CD4-positive, alpha-beta T cell (primary cell): ENCODE results near the gene PDZD8. TPM values are rescaled to one million over a fixed set of nuclear protein-coding genes. Genes with fewer than 3 reads are reported as not detected.
"Not testable (repeated sequence)": the region's sequence is repeated elsewhere in the genome, so short reads cannot be mapped to it uniquely, and the experiment has no call there.

Experiments used
- ATAC-seq: fragments of 200-7000 bp; cut with Tn5 transposase; one replicate; pipeline ENCODE4 v1.10.0; 2022; ENCODE audit warnings: mild to moderate bottlenecking; ENCODE audit not compliant: poor library complexity
- CTCF ChIA-PET: fragments of 350-600 bp; sonication (Branson Sonifier 250); formaldehyde crosslinking; loops from one replicate; lab custom pipeline; 2021; ENCODE audit warnings: antibody characterized with exemption, inconsistent platforms; lab: Charles Lee
- POLR2A ChIA-PET: fragments of 350-600 bp; sonication (Branson Sonifier 250); formaldehyde crosslinking; loops from one replicate; lab custom pipeline; 2021; ENCODE audit warnings: antibody characterized with exemption, inconsistent platforms; lab: Charles Lee
- DNase-seq, 14 experiments: peaks; one replicate each; pipeline ENCODE4 v3.0.0-alpha.2; 2013 to 2020; ENCODE audit warnings: mixed read lengths in 2 of 14
- H3K27ac ChIP-seq, 2 donors: one replicate each; pipeline versions ENCODE4 v1.5.1 to v1.7.0; 2013; ENCODE audit warnings: low read length in 2 of 2, low read depth in 1 of 2, mild to moderate bottlenecking in 1 of 2
- H3K27me3 ChIP-seq, 2 experiments: 1 replicate in 1 of 2; 2 replicates in 1 of 2; pipeline versions ENCODE4 v1.6.1 to v1.7.0; 2013; ENCODE audit warnings: low read length in 2 of 2, control low read depth in 1 of 2, mild to moderate bottlenecking in 1 of 2, moderate library complexity in 1 of 2; ENCODE audit not compliant: insufficient read depth in 2 of 2, control insufficient read depth in 1 of 2
- H3K36me3 ChIP-seq: one replicate; pipeline ENCODE4 v1.6.1; 2013; ENCODE audit warnings: low read length, control low read depth; ENCODE audit not compliant: insufficient read depth
- H3K4me1 ChIP-seq: one replicate; pipeline ENCODE4 v1.6.1; 2013; ENCODE audit warnings: low read length, control low read depth; ENCODE audit not compliant: insufficient read depth
- H3K4me3 ChIP-seq: one replicate; pipeline ENCODE4 v1.5.1; 2013; ENCODE audit warnings: mild to moderate bottlenecking, low read length, moderate library complexity
- H3K9me3 ChIP-seq, 2 experiments: 1 replicate in 1 of 2; 2 replicates in 1 of 2; pipeline versions ENCODE4 v1.6.1 to v1.7.0; 2013; ENCODE audit warnings: low read length in 2 of 2, mild to moderate bottlenecking in 2 of 2, control low read depth in 1 of 2, moderate library complexity in 1 of 2; ENCODE audit not compliant: control insufficient read depth in 1 of 2, insufficient read depth in 1 of 2
- H3K27ac Mint-ChIP-seq: one replicate; pipeline ENCODE4 v1.8.0; 2020; ENCODE audit warnings: mixed read lengths
- H3K27me3 Mint-ChIP-seq: one replicate; pipeline ENCODE4 v1.8.0; 2021; ENCODE audit warnings: mixed read lengths
- H3K36me3 Mint-ChIP-seq: one replicate; pipeline ENCODE4 v1.8.0; 2021; ENCODE audit warnings: low read depth, mixed read lengths
- H3K4me1 Mint-ChIP-seq: one replicate; pipeline ENCODE4 v1.8.0; 2021; ENCODE audit warnings: low read depth, mixed read lengths
- H3K4me3 Mint-ChIP-seq: one replicate; pipeline ENCODE4 v1.8.0; 2020; ENCODE audit warnings: mild to moderate bottlenecking, mixed read lengths
- H3K9me3 Mint-ChIP-seq: one replicate; pipeline ENCODE4 v1.8.0; 2020; ENCODE audit warnings: mixed read lengths
- intact Hi-C, 2 experiments: fragments of 100-400 bp; cut with DNase I in 1 of 2; cut with micrococcal nuclease in 1 of 2; formaldehyde crosslinking; loops; one replicate each; pipeline versions ENCODE4 v1.15.1 to v1.9.0; 2023 to 2025; cut with DNase I, micrococcal nuclease
- total RNA-seq, 174 experiments: library from RNA in 2 of 174; stranded (reverse) in 2 of 174; gene quantifications; one replicate each; pipeline ENCODE4 v1.2.3 and lab custom pipeline; 2021 to 2026
- TF ChIP-seq, protein P1 (sequence below): fragments of 200-600 bp; IDR thresholded peaks from one replicate; pipeline ENCODE4 v1.8.0; 2022; ENCODE audit warnings: antibody characterized with exemption, mild to moderate bottlenecking

The PDZD8 gene
- total RNA-seq, 2 experiments from 2014 or later = 25.2 to 31.1 TPM

- H3K36me3 Mint-ChIP-seq = peaks cover 6% of the 10 kb centered on the region
- ChIA-PET POLR2A (no interaction called here), CTCF (no interaction called here)
- H3K4me3 Mint-ChIP-seq = no peak overlapping the region
- ATAC-seq (no peak), DNase-seq (no peak)
- intact Hi-C loops = no loop called here
- TF ChIP-seq, protein P1, sequence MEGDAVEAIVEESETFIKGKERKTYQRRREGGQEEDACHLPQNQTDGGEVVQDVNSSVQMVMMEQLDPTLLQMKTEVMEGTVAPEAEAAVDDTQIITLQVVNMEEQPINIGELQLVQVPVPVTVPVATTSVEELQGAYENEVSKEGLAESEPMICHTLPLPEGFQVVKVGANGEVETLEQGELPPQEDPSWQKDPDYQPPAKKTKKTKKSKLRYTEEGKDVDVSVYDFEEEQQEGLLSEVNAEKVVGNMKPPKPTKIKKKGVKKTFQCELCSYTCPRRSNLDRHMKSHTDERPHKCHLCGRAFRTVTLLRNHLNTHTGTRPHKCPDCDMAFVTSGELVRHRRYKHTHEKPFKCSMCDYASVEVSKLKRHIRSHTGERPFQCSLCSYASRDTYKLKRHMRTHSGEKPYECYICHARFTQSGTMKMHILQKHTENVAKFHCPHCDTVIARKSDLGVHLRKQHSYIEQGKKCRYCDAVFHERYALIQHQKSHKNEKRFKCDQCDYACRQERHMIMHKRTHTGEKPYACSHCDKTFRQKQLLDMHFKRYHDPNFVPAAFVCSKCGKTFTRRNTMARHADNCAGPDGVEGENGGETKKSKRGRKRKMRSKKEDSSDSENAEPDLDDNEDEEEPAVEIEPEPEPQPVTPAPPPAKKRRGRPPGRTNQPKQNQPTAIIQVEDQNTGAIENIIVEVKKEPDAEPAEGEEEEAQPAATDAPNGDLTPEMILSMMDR = no peak
- no peaks in the 10 kb centered on the region for H3K9me3 Mint-ChIP-seq
- Histone ChIP-seq H3K36me3 (peaks cover 11% of the 10 kb centered on the region), H3K4me1 (no peaks in the 10 kb centered on the region), H3K9me3 (no peaks in the 10 kb centered on the region), H3K4me3 (no peak overlapping the region), H3K27ac (no peak overlapping the region), H3K27me3 (no peaks in the 10 kb centered on the region)
- no peaks in the 10 kb centered on the region for H3K27me3 Mint-ChIP-seq
- peaks cover 5% of the 10 kb centered on the region for H3K4me1 Mint-ChIP-seq
- H3K27ac Mint-ChIP-seq = no peak overlapping the region
Measured at GRCh38 chr10:117294039-117294645, 81.1 kb downstream of the PDZD8 start.

GRCh38 chr10:117290872-117291271, 84.4 kb downstream of the PDZD8 start:
- CTCF ChIA-PET, DNase-seq, H3K4me3 ChIP-seq, intact Hi-C loops, H3K27me3 Mint-ChIP-seq, H3K9me3 ChIP-seq, H3K36me3 Mint-ChIP-seq, H3K27ac Mint-ChIP-seq, POLR2A ChIA-PET, H3K4me1 Mint-ChIP-seq, H3K4me1 ChIP-seq, H3K27ac ChIP-seq, H3K27me3 ChIP-seq, H3K4me3 Mint-ChIP-seq, H3K9me3 Mint-ChIP-seq, ATAC-seq: not testable (repeated sequence)
- peaks cover 17% of the 10 kb centered on the region for H3K36me3 ChIP-seq

GRCh38 chr10:117284716-117285494, 90.3 kb downstream of the PDZD8 start:
- H3K27me3 ChIP-seq = no peaks in the 10 kb centered on the region
- TF ChIP-seq, protein P1 = no peak
- H3K9me3 Mint-ChIP-seq = no peaks in the 10 kb centered on the region
- H3K4me3 ChIP-seq = no peak overlapping the region
- H3K36me3 ChIP-seq = peaks cover 27% of the 10 kb centered on the region
- intact Hi-C loops = no loop called here
- DNase-seq (peak in 1 of 14 experiments; percentile 4), ATAC-seq (peak; percentile 32)
- H3K9me3 ChIP-seq = no peaks in the 10 kb centered on the region
- ChIA-PET POLR2A (no interaction called here), CTCF (no interaction called here)
- H3K27ac ChIP-seq = no peak overlapping the region
- peak overlapping the region; percentile 43 for H3K27ac Mint-ChIP-seq
- no peaks in the 10 kb centered on the region for H3K27me3 Mint-ChIP-seq
- H3K4me1 ChIP-seq = no peaks in the 10 kb centered on the region
- H3K4me1 Mint-ChIP-seq = peaks cover 12% of the 10 kb centered on the region
- peaks cover 33% of the 10 kb centered on the region for H3K36me3 Mint-ChIP-seq
- H3K4me3 Mint-ChIP-seq = no peak overlapping the region
